Gastrocnemius medialis (tissue), 4 donors: ENCODE data around the gene CHD6. TPM values are rescaled to one million over a fixed set of nuclear protein-coding genes. Genes with fewer than 3 reads are reported as not detected.

Source experiments
- ATAC-seq, 2 donors: fragments of 150-250 bp; one replicate each; pipeline ENCODE4 v1.9.1; 2016
- DNase-seq, 2 donors: peaks; one replicate each; pipeline ENCODE4 v3.0.0-alpha.2; 2019
- H3K27ac ChIP-seq, 4 donors: fragments of 200-600 bp; sonication (generic); 1 replicate in 1 of 4; 2 replicates in 3 of 4; pipeline ENCODE4 v1.5.1; 2016 to 2018; ENCODE audit warnings: mild to moderate bottlenecking in 2 of 4, moderate library complexity in 1 of 4
- H3K27me3 ChIP-seq, 3 donors: fragments of 200-600 bp; sonication (generic) in 2 of 3; 1 replicate in 1 of 3; 2 replicates in 2 of 3; pipeline versions ENCODE4 v1.5.1 to v1.6.0; 2016 to 2019; ENCODE audit warnings: mild to moderate bottlenecking in 1 of 3, moderate library complexity in 1 of 3
- H3K36me3 ChIP-seq, 2 donors: fragments of 200-600 bp; sonication (generic) in 1 of 2; one replicate each; pipeline ENCODE4 v1.5.1; 2017 to 2018
- H3K4me1 ChIP-seq, 2 donors: fragments of 200-600 bp; sonication (generic) in 1 of 2; one replicate each; pipeline ENCODE4 v1.5.1; 2016 to 2017; ENCODE audit warnings: mild to moderate bottlenecking in 2 of 2
- H3K4me3 ChIP-seq, 4 donors: fragments of 200-600 bp; sonication (generic) in 3 of 4; 1 replicate in 1 of 4; 2 replicates in 3 of 4; pipeline ENCODE4 v1.5.1; 2016 to 2019; ENCODE audit warnings: mild to moderate bottlenecking in 2 of 4
- H3K9me3 ChIP-seq, 3 donors: fragments of 200-600 bp; sonication (generic) in 2 of 3; 1 replicate in 1 of 3; 2 replicates in 2 of 3; pipeline ENCODE4 v1.5.1; 2016 to 2019
- POLR2A ChIP-seq, 2 donors: fragments of 450-650 bp; IDR thresholded peaks; one replicate each; pipeline ENCODE4 v1.6.1; 2017; ENCODE audit warnings: antibody characterized with exemption in 2 of 2, mild to moderate bottlenecking in 2 of 2, moderate library complexity in 2 of 2
- in situ Hi-C, 4 donors: fragments of 200-750 bp; cut with MboI; loops; one replicate each; pipeline versions ENCODE4 v1.15.0 to v1.8.0; 2017; ENCODE audit warnings: low sequenced_read_pairs in 4 of 4
- intact Hi-C: fragments of 100-400 bp; cut with DNase I; formaldehyde crosslinking; loops from one replicate; pipeline ENCODE4 v1.15.1; 2023; ENCODE audit warnings: low total_unique reads
- total RNA-seq, 4 donors: library from RNA; depleted of rRNA; stranded (reverse); fragments of >200 nt; gene quantifications; one replicate each; pipeline versions ENCODE4 v1.1.0 to v1.2.3, GENCODE V29; 2016
- TF ChIP-seq, protein P1 (sequence below), 5 experiments: fragments of 450-650 bp in 3 of 5; fragments of 200-600 bp in 2 of 5; sonication (generic) in 2 of 5; IDR thresholded peaks in 4 of 5; conservative IDR thresholded peaks in 1 of 5; 1 replicate in 4 of 5; 2 replicates in 1 of 5; pipeline ENCODE4 v1.5.1; 2016 to 2019; ENCODE audit warnings: antibody characterized with exemption in 5 of 5, mild to moderate bottlenecking in 3 of 5, moderate library complexity in 3 of 5

CHD6 gene
- total RNA-seq, 4 donors from 2014 or later, result 12.8 to 33.7 (median 19.2) TPM

DNA sequence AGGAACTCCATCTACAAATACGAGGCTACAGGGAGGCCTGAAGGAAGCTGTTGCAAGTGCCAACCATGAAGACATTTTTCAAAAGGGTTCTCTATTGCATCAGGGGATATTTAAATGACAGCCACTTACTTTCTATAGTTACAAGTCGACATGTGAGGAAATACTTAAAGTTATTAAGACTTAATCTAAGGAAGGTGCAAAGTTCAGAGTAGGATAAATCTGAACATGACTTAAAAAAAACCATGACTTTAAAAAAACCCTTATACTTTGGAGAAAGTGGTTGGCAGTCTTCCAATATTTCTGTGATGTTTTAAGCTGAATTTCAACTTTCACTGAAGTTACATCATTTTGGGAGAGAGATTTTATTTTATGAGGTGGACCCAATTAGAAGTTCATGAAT lies 195.2 kb downstream of the CHD6 start:
- in situ Hi-C loops, result no loop called here
- intact Hi-C loops, result no loop called here
- Histone ChIP-seq H3K27me3 (no peaks in the 10 kb centered on the region), H3K4me1 (no peaks in the 10 kb centered on the region), H3K27ac (no peak overlapping the region), H3K9me3 (no peaks in the 10 kb centered on the region), H3K4me3 (no peak overlapping the region), H3K36me3 (peaks cover 0 to 51% of the 10 kb centered on the region in 2 donors)
- no peak for TF ChIP-seq POLR2A (IDR thresholded peaks at IDR 0.05)
- TF ChIP-seq, protein P1, sequence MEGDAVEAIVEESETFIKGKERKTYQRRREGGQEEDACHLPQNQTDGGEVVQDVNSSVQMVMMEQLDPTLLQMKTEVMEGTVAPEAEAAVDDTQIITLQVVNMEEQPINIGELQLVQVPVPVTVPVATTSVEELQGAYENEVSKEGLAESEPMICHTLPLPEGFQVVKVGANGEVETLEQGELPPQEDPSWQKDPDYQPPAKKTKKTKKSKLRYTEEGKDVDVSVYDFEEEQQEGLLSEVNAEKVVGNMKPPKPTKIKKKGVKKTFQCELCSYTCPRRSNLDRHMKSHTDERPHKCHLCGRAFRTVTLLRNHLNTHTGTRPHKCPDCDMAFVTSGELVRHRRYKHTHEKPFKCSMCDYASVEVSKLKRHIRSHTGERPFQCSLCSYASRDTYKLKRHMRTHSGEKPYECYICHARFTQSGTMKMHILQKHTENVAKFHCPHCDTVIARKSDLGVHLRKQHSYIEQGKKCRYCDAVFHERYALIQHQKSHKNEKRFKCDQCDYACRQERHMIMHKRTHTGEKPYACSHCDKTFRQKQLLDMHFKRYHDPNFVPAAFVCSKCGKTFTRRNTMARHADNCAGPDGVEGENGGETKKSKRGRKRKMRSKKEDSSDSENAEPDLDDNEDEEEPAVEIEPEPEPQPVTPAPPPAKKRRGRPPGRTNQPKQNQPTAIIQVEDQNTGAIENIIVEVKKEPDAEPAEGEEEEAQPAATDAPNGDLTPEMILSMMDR (IDR thresholded peaks at IDR 0.05 in 4 of 5, conservative IDR thresholded peaks at IDR 0.05 in 1 of 5), result no peak
- ATAC-seq (no peak), DNase-seq (no peak)

DNA sequence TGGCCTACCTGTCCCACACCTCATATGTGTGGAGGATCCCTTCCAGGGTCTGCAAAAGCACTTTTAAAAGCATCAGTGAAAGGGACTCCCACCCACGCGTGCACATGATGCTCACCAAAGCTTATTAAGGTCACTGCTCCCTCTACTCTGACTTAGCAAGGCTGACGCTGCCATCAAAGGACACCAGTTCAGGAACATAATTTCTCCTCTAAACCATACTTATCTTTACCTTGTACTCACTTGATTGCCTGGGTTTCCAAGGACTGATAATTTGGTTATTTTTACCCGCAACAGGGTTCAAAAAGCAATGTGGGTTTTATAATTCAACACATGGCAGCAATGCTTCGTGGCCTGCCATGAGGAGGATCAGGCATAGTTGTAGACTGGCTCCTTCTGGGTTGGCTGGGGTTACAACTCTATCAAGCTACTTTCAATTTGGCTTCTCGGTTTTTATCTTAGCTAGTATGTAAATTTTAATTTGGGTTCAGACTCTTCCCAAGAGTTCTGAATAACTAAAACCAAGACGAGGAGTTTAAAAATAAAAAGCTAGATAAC lies 199.4 kb downstream of the CHD6 start:
- Histone ChIP-seq H3K36me3 (peaks cover 0 to 66% of the 10 kb centered on the region in 2 donors), H3K4me3 (no peak overlapping the region), H3K4me1 (no peaks in the 10 kb centered on the region), H3K9me3 (no peaks in the 10 kb centered on the region), H3K27ac (no peak overlapping the region), H3K27me3 (no peaks in the 10 kb centered on the region)
- in situ Hi-C loops, result no loop called here
- DNase-seq, result no peak
- intact Hi-C loops, result loop anchor here (10.0 kb wide), 1 partner anchor 276 kb away; no protein-coding TSS in a partner anchor
- ATAC-seq, result no peak
- TF ChIP-seq, protein P1 (IDR thresholded peaks at IDR 0.05 in 4 of 5, conservative IDR thresholded peaks at IDR 0.05 in 1 of 5), result no peak
- TF ChIP-seq POLR2A (IDR thresholded peaks at IDR 0.05), result no peak

DNA sequence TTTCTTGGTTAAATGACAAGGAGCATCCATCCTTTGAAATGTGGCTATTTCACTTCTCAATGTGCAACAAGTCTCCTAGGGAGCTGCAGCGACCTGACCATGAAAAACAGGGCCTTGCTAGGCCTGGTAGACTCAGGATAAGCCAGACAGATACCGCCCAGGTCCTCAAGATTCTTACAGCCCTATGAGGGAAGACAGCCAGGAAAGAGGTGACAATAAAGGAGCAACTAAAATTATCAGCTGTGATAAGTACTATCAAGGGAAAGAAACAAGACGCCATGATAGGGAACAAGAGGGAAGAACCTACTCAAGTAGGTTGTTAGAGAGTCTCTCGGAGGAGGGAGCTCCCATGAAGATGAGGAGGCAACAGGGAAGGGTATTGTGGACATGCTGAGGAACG lies 200.1 kb downstream of the CHD6 start:
- intact Hi-C loops, result loop anchor here (10.0 kb wide), 1 partner anchor 277 kb away; no protein-coding TSS in a partner anchor
- in situ Hi-C loops, result no loop called here
- ATAC-seq, result no peak
- no peaks in the 10 kb centered on the region for H3K9me3 ChIP-seq
- no peak overlapping the region for H3K4me3 ChIP-seq
- DNase-seq, result no peak
- peaks cover 0 to 61% of the 10 kb centered on the region in 2 donors for H3K36me3 ChIP-seq
- H3K4me1 ChIP-seq, result peaks cover 0 to 2% of the 10 kb centered on the region in 2 donors
- no peak for TF ChIP-seq POLR2A (IDR thresholded peaks at IDR 0.05)
- TF ChIP-seq, protein P1 (IDR thresholded peaks at IDR 0.05 in 4 of 5, conservative IDR thresholded peaks at IDR 0.05 in 1 of 5), result no peak
- no peaks in the 10 kb centered on the region for H3K27me3 ChIP-seq
- no peak overlapping the region for H3K27ac ChIP-seq

DNA sequence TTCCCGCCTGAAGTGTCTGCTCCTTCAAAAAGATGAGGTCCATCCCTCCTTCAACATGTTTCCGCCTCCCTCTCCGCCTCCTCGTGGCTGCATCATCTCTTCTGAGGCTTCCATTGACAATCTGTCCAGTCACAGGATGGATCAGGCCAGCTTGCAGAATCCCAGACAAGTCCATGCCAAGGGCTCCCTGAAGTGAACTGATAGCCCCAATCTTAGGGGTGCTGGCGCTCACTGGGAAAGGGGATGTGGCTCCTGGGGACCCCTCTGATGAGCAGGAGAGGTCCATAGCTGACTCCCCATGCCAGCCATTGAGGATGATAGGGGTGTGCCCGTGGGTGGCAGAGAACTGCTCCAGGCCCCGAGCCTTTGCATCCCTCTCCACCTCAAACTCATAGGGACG lies 203.0 kb downstream of the CHD6 start:
- intact Hi-C loops, result loop anchor here (10.0 kb wide), 1 partner anchor 280 kb away; no protein-coding TSS in a partner anchor
- DNase-seq, result no peak

More for the DNA sequence above, 203.0 kb downstream of the CHD6 start:
- H3K36me3 ChIP-seq, result peaks cover 0 to 35% of the 10 kb centered on the region in 2 donors
- TF ChIP-seq POLR2A (IDR thresholded peaks at IDR 0.05), result no peak
- TF ChIP-seq, protein P1 (IDR thresholded peaks at IDR 0.05 in 4 of 5, conservative IDR thresholded peaks at IDR 0.05 in 1 of 5), result no peak
- no peak overlapping the region for H3K4me3 ChIP-seq
- H3K27me3 ChIP-seq, result no peaks in the 10 kb centered on the region
- H3K4me1 ChIP-seq, result peaks cover 16 to 30% of the 10 kb centered on the region in 2 donors
- ATAC-seq, result no peak
- no peak overlapping the region for H3K27ac ChIP-seq
- in situ Hi-C loops, result no loop called here
- H3K9me3 ChIP-seq, result no peaks in the 10 kb centered on the region
